GM21390 (cell line): ENCODE measurements around the gene SAMM50.
A peak's percentile ranks its signal among the peaks of the same experiment; 100 is the strongest.

Experiments used
- ATAC-seq: cut with Tn5 transposase; IDR thresholded peaks from one replicate; pipeline ENCODE4 v1.9.1; 2021; ENCODE audit not compliant: unreplicated experiment

SAMM50 gene

GRCh38 chr22:43955040-43955882 is at the start of gene SAMM50:
Gene SAMM50, plus strand, starts transcription at chr22:43955442. Its CDS starts 136 bp downstream, at chr22:43955578.
- peak; percentile 91 for ATAC-seq

DNA sequence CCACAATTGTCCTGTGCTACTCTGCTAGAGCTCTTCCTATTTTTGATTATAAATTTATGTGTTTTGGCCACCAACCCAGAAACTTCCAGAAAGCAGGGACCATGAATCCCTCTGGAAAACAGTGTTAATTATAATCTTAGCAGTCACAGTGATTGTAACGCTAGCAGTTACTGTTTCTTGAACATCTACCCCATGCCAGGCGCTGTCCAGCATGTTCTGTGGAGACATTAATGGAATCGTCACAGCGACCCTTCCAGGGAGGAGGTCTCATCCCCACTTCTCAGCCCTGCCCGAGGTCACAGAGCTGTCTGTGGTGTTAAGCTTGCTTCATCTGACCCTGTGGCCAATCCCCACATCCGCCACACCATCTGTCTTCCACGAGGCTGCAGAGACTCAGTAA is 49.6 kb upstream of the SAMM50 start:
- no peak for ATAC-seq

- ATAC-seq = no peak
These were observed 45.5 kb upstream of the SAMM50 start for GRCh38 chr22:43909708-43910107.

DNA sequence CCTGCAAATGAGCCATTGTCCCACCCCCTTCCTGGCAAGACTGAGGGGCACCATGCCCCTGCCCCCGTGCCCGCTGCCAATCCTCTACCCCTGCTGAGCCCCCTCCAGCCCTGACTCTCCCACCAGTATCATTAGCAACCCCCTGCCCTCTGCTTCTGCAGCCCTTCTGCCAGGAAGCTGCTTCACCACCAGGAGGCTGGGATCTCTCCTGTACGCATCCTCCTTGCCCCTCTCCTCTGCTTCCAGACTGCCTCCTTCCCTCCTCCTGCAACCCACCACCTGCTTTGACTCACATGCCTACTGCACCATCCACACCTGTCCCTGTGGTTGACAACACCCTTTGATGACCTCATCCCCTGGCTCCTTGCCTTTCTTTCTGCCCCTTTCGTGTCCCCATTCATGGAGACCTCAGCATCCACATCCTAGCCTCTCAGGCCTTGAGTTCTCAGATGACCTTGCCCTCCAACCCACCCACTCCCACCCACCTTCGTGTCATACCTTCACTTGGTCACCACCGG is 45.0 kb upstream of the SAMM50 start:
- ATAC-seq = no peak

GRCh38 chr22:43911351-43911750 is 43.9 kb upstream of the SAMM50 start:
- no peak for ATAC-seq

DNA sequence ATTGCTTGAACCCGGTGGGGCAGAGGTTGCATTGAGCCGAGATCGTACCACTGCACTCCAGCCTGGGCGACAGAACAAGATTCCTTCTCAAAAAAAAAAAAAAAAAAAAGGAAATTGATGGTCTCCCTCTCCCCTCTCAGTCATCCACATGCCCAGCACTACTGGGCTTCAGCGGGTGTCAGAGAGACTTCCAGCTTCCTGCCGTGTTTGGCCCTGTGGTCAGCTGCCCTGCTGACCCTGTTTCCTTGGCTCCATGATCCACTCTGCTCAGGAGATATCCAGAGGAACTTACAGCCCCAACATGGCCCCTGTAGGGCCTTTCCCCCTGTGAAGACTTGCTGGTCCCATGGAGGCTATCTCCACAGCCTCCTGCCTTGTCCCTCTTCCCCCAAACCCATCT is 37.7 kb upstream of the SAMM50 start:
- ATAC-seq = no peak

- ATAC-seq = no peak
These were observed 35.9 kb upstream of the SAMM50 start for GRCh38 chr22:43919106-43919973.

- no peak for ATAC-seq
These were observed 33.9 kb upstream of the SAMM50 start for GRCh38 chr22:43921370-43921769.

DNA sequence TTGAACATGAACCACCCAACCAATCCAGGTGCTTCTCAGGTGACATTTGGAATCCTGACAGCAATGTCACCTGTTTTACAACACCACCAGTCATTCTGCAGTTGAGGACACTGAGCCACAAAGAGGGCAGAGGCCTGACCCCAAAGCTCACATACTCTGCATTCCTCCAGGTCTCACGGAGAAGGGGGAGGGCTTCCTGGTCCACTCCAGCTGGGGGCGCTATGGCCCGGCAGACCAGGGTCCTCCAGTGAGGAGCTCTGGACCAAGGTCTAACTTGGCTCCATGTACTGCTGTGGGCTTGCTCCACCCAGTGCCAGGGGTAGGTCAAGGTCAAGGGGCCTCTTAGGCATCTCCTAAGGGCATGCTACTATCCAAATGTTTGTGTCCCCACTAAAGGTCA is 33.1 kb upstream of the SAMM50 start:
- ATAC-seq = no peak

DNA sequence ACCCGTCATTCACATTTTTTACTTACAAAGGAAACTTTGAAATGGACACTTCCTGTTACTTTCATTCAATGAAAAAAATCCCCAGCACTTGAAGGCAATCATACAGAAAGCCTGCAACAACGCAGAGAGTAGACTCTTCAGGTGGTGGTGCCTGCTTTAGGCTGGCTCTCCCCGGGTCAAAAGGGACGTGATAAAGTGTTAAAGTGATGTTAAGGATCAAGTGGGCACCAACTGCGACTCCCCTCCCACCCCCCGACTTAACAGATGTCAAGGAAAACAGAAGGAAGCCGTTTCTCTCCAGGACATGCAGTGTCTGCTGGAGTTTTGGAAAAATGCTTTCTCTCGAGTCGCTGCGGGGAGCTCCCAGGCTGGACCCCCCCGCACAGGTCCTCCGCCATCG is 32.1 kb upstream of the SAMM50 start:
- no peak for ATAC-seq

DNA sequence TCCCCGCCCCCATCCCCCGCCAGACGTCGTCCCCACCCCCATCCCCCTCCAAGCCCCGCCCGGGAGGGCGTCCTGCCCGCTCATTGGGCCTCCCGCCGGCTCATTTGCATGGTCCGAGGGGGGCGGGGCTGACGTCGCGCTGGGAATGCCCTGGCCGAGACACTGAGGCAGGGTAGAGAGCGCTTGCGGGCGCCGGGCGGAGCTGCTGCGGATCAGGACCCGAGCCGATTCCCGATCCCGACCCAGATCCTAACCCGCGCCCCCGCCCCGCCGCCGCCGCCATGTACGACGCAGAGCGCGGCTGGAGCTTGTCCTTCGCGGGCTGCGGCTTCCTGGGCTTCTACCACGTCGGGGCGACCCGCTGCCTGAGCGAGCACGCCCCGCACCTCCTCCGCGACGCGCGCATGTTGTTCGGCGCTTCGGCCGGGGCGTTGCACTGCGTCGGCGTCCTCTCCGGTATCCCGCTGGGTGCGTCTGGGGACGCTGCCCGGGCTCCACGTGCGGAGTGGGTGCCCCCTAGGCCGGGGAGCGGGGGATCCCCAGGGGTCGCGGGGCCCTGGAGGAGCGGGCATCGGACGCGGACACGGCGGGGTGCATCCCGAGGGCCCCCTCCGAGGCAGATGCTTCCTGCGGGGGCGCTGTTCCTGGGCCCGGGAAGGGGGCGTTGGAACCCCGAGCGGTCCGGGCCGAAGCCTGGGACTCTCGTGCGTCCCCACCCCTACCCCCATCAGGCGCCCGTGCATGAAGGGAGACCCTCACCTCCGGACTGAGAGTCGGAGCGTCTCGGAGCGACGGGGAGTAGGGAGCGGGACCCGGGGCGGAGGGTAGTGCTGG is 31.4 kb upstream of the SAMM50 start, which contains the start of gene PNPLA3:
Gene PNPLA3, plus strand, starts transcription at position 175 of the 834 bp plus-strand sequence. Its CDS starts 107 bp downstream, at position 282.
- ATAC-seq = no peak

GRCh38 chr22:43924877-43925276 is 30.4 kb upstream of the SAMM50 start:
- ATAC-seq = no peak

GRCh38 chr22:43925433-43926348 is 29.6 kb upstream of the SAMM50 start:
- no peak for ATAC-seq

DNA sequence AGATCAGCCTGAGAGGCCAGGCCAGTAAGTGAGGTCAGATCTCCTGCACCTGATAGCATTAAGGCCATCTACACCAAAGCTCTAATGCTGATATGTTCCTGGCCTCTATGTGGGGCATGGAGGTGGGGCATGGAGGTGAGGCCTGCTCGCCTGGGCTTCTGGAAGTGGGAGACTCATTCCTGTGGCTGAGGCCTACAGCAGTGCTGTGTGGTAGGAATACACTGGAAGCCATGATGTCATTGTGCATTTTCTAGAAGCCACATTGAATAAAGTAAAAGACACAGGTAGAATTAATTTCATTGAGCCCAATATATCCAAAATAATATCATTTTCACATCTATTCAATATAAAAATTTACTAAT is 28.9 kb upstream of the SAMM50 start:
- no peak for ATAC-seq

- no peak for ATAC-seq
These were observed 26.8 kb upstream of the SAMM50 start for GRCh38 chr22:43928468-43928867.

- no peak for ATAC-seq
These were observed 26.3 kb upstream of the SAMM50 start for GRCh38 chr22:43928908-43929307.

DNA sequence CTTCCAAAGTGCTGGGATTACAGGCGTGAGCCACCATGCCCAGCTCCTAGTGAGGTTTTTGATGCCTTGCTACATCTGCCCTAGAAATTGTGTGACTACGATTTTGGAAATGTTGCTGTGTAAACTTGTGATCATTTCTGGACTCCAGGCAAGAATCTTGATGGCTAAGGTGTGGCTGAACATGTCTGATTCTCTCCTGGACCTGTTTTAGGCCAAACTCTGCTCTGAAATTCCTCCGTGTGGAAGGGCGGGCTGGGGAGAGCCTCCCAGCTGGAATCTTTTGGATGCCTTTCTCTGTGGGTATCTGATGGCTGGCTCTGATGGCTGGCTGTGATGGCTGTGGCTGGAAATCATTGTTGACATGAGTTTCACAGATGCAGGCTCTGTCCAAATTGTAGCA is 23.5 kb upstream of the SAMM50 start:
- no peak for ATAC-seq

DNA sequence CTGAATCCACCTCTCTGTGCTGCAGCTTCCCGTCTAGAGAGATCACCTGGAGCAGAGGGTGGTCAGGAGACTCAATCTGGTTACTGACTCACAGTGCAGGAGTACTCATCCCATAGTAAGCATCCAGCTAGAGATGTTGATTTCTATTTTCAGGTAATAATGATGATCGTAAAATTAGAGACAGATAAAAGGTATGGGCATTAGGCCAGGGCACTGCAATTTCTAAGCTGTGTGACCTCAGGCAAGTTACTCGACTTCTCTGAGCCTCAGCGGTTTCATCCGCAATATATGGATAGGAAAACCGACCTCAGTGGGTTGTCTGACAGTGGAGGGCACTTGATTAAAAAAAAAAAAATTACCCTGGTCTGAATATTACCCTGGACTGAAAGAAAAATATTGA is 13.8 kb upstream of the SAMM50 start:
- ATAC-seq = no peak

DNA sequence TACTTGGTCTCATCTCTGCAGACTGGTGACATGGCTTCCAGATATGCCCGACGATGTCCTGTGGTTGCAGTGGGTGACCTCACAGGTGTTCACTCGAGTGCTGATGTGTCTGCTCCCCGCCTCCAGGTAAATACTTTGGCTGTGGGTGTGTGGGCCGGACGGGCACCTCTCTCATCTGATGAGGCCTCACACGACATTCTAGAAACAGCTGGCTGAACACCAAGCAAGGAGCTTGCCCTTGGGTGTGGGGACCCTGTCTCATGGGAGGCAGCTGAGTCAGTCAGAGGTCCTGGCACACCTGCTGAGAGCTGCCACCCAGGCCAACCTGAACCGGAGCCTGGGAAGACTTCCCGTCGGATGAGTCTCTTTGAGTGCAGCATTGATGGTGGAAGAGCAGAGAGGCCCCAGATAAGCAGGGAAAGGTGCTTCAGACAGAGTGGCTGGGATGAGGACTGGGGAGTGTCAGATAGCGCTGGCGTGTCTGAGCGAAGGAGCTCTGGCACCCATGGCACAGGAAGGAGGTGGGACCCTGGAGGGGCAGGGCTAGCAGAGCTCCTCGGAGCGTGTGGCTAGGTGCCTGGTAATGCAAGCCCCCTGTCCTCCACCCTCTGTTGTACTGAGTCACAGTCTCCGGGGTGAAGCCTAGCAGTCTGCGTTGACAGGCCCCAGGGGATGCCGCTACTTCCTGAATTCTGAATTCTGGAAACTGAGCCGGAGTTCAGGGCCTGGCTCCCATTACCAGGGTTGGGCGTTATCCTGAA is 10.4 kb upstream of the SAMM50 start:
- ATAC-seq = no peak
